GM19193 (cell line): ENCODE data around the gene BET1L.

Source experiments
- POLR2A ChIP-seq: IDR thresholded peaks from 4 replicates; pipeline ENCODE4 v1.6.1; 2011; ENCODE audit not compliant: insufficient read depth, insufficient read length; ENCODE audit errors: extremely low read depth

Gene BET1L

GRCh38 chr11:206526-207207, 532 bp downstream of the BET1L start:
- no peak for TF ChIP-seq POLR2A

- TF ChIP-seq POLR2A = no peak
These were observed 1.2 kb downstream of the BET1L start for GRCh38 chr11:206002-206384.

- TF ChIP-seq POLR2A = no peak
These were observed 1.8 kb downstream of the BET1L start for GRCh38 chr11:205221-206001.

GRCh38 chr11:204587-205109, 2.6 kb downstream of the BET1L start:
- TF ChIP-seq POLR2A = no peak

- TF ChIP-seq POLR2A = no peak
These were observed 3.1 kb downstream of the BET1L start for GRCh38 chr11:203945-204586.

- TF ChIP-seq POLR2A = no peak
These were observed 3.9 kb downstream of the BET1L start for GRCh38 chr11:203056-203944.

- no peak for TF ChIP-seq POLR2A
These were observed 4.7 kb downstream of the BET1L start for GRCh38 chr11:202490-202889.

- no peak for TF ChIP-seq POLR2A
These were observed 5.2 kb downstream of the BET1L start for GRCh38 chr11:201966-202365.

- peak; percentile 14 for TF ChIP-seq POLR2A
These were observed 6.8 kb downstream of the BET1L start for GRCh38 chr11:200224-201003.

- TF ChIP-seq POLR2A = no peak
These were observed 7.4 kb downstream of the BET1L start for GRCh38 chr11:199782-200181.

- no peak for TF ChIP-seq POLR2A
These were observed 8.1 kb downstream of the BET1L start for GRCh38 chr11:199004-199581.

GRCh38 chr11:198236-198806, 8.9 kb downstream of the BET1L start:
- no peak for TF ChIP-seq POLR2A

- no peak for TF ChIP-seq POLR2A
These were observed 9.4 kb downstream of the BET1L start for GRCh38 chr11:197741-198235.
